ENCODE measurements around the gene LCLAT1.

Gene LCLAT1

GRCh38 chr2:30675758-30676157 is 228.7 kb downstream of the LCLAT1 start:
- no peak for DNase-seq (ENCODE audit: low spot score)

DNA sequence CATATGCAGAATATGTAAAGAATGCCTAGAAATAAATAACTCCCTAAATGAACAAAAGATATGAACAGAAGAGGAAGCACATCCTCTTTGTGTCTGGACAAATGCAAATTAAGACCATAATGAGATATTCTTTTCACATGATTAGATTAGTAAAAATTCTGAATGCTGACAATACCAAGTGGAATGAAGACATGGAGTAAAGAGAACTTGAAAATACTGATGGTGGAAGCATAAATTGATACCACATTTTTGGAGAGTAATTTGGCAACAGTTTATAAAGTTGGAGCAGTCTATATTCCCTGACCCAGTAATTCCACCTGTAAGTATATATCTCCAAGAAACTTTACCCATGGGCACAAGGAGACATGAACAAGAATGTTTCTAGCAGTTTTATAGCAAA is 230.2 kb downstream of the LCLAT1 start:
- no peak for DNase-seq (ENCODE audit: low spot score)

GRCh38 chr2:30677861-30678385 is 230.9 kb downstream of the LCLAT1 start:
- DNase-seq (ENCODE audit: low spot score) = no peak

- DNase-seq (ENCODE audit: low spot score) = no peak
Observed at GRCh38 chr2:30678410-30679137, 231.5 kb downstream of the LCLAT1 start.

DNA sequence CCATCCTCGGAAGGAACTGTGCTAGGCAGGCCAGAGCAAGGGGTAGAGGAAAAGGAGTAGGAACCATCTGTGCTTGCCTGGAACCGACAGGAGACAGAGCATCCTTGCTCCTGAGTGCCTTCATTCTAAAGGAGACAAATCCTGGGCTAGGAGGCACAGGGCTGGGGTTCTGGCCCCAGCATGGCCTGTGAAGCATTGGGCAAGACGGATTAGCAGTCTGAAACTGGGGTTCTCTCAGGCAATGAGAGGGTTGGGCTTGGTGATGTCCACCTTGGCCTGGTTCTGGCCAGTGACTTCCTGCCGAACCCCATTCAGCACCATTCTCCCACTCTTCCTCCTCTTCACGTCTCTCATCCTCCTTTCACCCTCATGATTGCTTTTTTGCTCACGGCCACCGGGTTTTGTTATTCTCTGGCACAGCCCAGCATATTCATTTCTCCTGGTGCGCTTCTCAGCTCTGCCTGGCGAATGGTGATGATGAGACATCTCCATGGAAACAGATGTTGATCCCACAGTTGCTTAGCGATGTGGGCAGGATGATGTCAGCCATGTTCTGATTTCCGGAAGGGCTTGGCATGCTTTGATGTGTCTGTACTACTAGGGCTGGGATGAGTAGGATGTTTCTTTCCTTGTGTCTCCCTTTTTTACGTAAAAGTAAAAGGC is 232.5 kb downstream of the LCLAT1 start:
- no peak for DNase-seq (ENCODE audit: low spot score)

- no peak for DNase-seq (ENCODE audit: low spot score)
Observed at GRCh38 chr2:30680121-30680520, 233.1 kb downstream of the LCLAT1 start.

DNA sequence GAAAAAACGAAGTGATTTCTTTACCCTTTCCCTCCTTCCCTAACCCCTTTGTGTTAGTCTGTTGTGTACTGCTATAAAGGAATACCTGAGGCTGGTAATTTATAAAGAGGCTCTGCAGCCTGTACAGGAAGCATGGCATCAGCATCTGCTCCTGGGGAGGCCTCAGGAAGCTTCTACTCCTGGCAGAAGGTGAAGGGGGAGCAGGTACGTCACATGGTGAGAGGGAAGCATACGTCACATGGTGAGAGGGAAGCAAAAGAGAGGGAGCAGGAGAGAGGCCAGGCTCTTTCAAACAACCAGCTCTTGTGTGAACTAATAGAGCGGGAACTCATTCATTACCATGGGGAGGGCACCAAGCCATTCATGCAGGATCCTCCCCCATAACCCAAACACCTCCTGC is 234.0 kb downstream of the LCLAT1 start:
- no peak for DNase-seq (ENCODE audit: low spot score)

- DNase-seq (ENCODE audit: low spot score) = no peak
Observed at GRCh38 chr2:30683236-30683956, 236.3 kb downstream of the LCLAT1 start.

GRCh38 chr2:30684026-30684425 is 237.0 kb downstream of the LCLAT1 start:
- DNase-seq (ENCODE audit: low spot score) = no peak

GRCh38 chr2:30684516-30684915 is 237.5 kb downstream of the LCLAT1 start:
- no peak for DNase-seq (ENCODE audit: low spot score)

DNA sequence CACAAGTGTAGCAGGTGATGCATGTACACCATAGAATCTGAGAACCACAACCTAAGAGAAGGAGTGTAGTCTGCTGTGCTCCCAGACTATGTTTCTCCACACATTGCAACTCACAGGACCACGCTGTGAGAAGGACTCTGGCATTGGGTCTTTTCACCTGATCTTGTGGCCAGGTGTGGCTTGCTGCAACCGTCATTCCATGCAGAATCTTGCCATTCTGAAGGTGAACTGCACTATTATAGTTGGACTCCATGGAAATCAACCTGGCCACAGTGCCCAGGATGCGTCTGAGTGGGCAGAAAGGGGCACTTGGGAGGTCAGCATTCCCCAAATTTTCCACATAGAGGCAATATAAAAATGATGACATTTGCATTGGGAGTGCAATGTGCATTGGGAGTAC is 237.9 kb downstream of the LCLAT1 start:
- no peak for DNase-seq (ENCODE audit: low spot score)

DNA sequence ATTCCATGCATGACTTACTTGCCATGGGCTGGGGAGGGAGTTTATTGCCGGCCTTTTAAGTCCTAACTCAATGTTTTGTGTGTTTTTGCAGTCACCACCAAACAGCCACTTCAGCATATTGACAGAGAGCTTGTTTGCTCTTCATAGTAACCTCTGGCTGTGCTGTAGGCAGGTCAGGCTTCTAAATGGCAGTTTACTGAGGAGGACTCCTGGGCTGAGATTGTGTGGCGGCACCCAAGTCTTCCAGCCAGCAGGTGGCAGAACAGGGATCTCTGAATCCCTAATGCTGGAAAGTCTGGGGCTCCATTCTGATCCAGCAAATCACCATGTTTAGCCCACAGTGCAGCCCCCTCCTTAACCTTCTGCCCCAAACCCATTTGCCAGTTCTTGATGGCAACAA is 239.0 kb downstream of the LCLAT1 start:
- no peak for DNase-seq (ENCODE audit: low spot score)

DNA sequence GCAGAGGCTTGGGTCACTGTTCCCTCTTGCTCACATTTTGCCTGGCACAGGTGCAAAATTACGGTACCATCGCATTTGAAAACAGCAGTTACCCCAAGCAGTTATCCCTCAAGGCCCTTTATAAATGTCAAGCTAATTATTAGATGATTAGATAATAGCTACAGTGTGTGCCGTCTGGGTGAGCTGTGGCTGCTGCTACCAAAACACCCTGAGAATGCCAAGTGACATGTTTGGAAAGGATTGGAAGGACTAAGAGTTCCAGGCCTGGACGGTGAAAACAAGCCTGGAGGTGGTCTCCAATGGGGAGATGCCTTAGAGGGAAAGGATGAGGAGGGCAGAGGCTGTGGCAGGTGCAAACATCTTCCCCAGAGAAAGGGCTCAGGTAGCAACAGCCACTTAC is 239.6 kb downstream of the LCLAT1 start:
- DNase-seq (ENCODE audit: low spot score) = no peak

DNA sequence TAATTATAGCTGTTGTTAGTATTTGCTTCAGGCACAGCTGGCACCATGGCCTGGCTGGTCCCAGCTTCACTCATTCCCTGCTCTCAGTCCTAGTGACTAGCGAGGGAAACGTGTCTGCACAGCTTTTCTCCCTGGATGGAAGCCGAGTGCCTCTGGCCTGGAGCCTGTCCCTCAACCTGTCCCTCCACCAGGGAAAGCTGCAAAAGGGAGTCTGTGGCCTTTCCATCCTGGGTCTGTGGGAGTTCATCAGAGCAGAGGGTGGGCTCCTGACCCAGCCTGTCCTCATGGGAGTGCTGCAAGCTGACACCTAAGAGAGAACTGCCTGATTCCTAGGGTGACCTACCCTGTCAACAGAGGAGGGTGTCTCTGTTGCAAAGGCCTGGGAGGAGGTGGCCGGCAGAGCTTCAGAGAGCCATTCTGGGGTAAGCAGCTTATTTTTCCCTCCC is 241.9 kb downstream of the LCLAT1 start:
- no peak for DNase-seq (ENCODE audit: low spot score)

- DNase-seq (ENCODE audit: low spot score) = no peak
Observed at GRCh38 chr2:30689496-30690125, 242.6 kb downstream of the LCLAT1 start.

- no peak for DNase-seq (ENCODE audit: low spot score)
Observed at GRCh38 chr2:30690126-30690561, 243.1 kb downstream of the LCLAT1 start.

DNA sequence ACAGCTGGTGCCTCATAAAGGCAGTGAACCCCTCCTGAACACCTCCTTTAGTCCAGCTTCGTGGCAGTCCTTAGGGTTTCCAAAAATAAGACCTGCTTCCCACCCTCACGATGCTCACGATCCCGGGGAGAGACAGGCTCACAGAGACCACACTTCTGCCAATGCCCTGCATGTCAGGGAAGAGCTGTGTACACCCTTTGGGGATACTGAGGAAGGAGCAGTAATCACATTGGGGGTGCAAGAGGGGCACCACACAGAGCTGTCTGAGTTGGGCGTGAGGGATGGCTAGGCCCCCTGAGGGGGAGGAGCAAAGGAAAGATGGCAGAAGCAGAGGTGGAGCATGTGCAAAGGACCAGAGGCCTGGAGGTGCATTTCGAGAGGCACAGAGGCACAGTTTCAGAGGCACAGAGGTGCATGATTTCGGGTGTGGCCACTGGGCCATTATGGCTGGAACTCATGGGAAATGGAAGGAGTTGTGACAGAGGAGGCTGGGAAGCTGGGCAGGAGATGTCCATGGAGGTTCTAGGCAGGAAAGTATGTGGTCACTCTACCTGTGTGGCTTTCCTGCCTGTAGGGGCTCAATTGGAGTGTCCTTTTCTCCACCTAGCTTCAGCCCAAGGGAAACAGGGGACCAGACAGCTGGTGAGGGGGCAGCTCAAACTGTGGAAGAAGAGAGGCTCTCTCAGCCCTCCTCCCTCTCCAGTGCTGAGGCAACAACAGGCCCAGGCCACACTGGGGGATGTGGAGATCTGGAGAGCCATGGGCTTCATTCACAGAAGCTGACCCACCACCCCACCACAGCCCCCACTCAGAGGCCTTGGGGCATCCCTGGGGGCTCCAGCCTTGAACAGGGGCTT is 244.3 kb downstream of the LCLAT1 start:
- DNase-seq (ENCODE audit: low spot score) = no peak

- DNase-seq (ENCODE audit: low spot score) = no peak
Observed at GRCh38 chr2:30691948-30692828, 245.1 kb downstream of the LCLAT1 start.

DNA sequence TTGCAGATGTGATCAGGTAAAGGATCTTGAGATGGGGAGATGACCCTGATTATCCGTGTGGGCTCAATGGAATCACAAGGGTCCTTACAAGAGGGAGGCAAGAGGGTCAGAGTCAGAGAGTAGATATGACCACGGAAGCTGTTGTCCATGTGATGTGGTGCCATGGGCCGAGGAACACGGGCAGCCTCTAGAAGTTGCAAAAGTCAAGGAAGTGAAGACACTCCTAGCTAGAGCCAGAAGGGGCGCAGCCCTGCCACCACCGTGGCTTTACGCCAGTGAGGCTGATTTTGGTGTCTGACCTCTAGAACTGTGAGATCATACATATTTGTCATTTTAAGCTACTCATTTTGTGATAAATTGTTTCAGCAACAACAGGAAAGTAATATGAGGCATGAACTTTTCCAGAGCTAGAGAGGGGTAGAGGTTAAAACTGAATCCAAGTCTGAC is 245.8 kb downstream of the LCLAT1 start:
- DNase-seq (ENCODE audit: low spot score) = no peak

Data from left forelimb (tissue), 1 donor.